Spleen (tissue), 7 donors: ENCODE measurements around the gene RHNO1.

Source experiments
- CTCF ChIP-seq, 11 experiments: fragments of 200-600 bp in 7 of 11; fragments of 450-650 bp in 4 of 11; sonication (generic) in 4 of 11; IDR thresholded peaks in 8 of 11; conservative IDR thresholded peaks in 3 of 11; 1 replicate in 7 of 11; 2 replicates in 4 of 11; pipeline versions ENCODE4 v1.4.0 to v1.8.0; 2016 to 2021; ENCODE audit warnings: antibody characterized with exemption in 11 of 11, inconsistent platforms in 4 of 11, mild to moderate bottlenecking in 1 of 11
- POLR2A ChIP-seq, 3 donors: fragments of 450-650 bp; IDR thresholded peaks; one replicate each; pipeline ENCODE4 v1.5.1; 2017; ENCODE audit warnings: antibody characterized with exemption in 3 of 3, mild to moderate bottlenecking in 1 of 3
- POLR2AphosphoS5 ChIP-seq, 3 donors: sonication (generic); formaldehyde crosslinking; IDR thresholded peaks; one replicate each; pipeline ENCODE4 v1.5.1; 2017; ENCODE audit warnings: antibody characterized with exemption in 3 of 3
- donor health status: DM: no; HTN: no; CAD: no; lungs with moderate emphysema.
- donor health status: DM: no; HTN: no; CAD: no.
- donor health status: DM: no; HTN: no; CAD: no.

GRCh38 chr12:2919249-2919648 is 42.2 kb downstream of the RHNO1 start:
- TF ChIP-seq CTCF (IDR thresholded peaks at IDR 0.05 in 8 of 11, conservative IDR thresholded peaks at IDR 0.05 in 3 of 11), result no peak
- TF ChIP-seq POLR2AphosphoS5 (IDR thresholded peaks at IDR 0.05), result no peak
- no peak for TF ChIP-seq POLR2A (IDR thresholded peaks at IDR 0.05)
